ENCODE results near the gene MICAL3. TPM values are rescaled to one million over a fixed set of nuclear protein-coding genes. Genes with fewer than 3 reads are reported as not detected.

The MICAL3 gene
- polyA plus RNA-seq, 4 donors, result 3.2 to 31.4 (median 10.0) TPM

- H3K4me1 ChIP-seq (ENCODE audit: control insufficient read depth in 3 of 3, insufficient read depth in 2 of 3, low read depth in 1 of 3, low read length in 2 of 3), result peaks cover 0 to 4% (median 0%) of the 10 kb centered on the region in 3 donors
- H3K9me3 ChIP-seq (ENCODE audit: control insufficient read depth in 2 of 2, insufficient read depth in 1 of 2, low read depth in 1 of 2, low read length in 1 of 2), result no peaks in the 10 kb centered on the region
- no peaks in the 10 kb centered on the region for H3K27me3 ChIP-seq (ENCODE audit: control insufficient read depth in 3 of 3, insufficient read depth in 3 of 3, low read length in 3 of 3)
- H3K4me3 ChIP-seq (ENCODE audit: low read depth in 1 of 3, low read length in 3 of 3), result no peak overlapping the region
- H3K27ac ChIP-seq (ENCODE audit: low read depth in 1 of 3, low read length in 2 of 3), result no peak overlapping the region
- FAIRE-seq, result no peak
- peaks cover 7 to 83% (median 8%) of the 10 kb centered on the region in 3 donors for H3K36me3 ChIP-seq (ENCODE audit: control insufficient read depth in 3 of 3, insufficient read depth in 2 of 3, low read depth in 1 of 3, low read length in 3 of 3)
- no peak for DNase-seq
- 47 to 67% (median 54%) methylated on average over 6 of the region's 6 CpGs for WGBS, 3 donors
Observed at GRCh38 chr22:17884084-17884483, 140.3 kb downstream of the MICAL3 start.

GRCh38 chr22:17883356-17883755 lies 141.0 kb downstream of the MICAL3 start:
- 92 to 98% (median 94%) methylated on average over 9 of the region's 9 CpGs for WGBS, 3 donors
- DNase-seq (no peak), FAIRE-seq (no peak)
- Histone ChIP-seq H3K4me1 (ENCODE audit: control insufficient read depth in 3 of 3, insufficient read depth in 2 of 3, low read depth in 1 of 3, low read length in 2 of 3) (no peaks in the 10 kb centered on the region), H3K27ac (ENCODE audit: low read depth in 1 of 3, low read length in 2 of 3) (no peak overlapping the region), H3K27me3 (ENCODE audit: control insufficient read depth in 3 of 3, insufficient read depth in 3 of 3, low read length in 3 of 3) (no peaks in the 10 kb centered on the region), H3K36me3 (ENCODE audit: control insufficient read depth in 3 of 3, insufficient read depth in 2 of 3, low read depth in 1 of 3, low read length in 3 of 3) (peaks cover 7 to 78% (median 7%) of the 10 kb centered on the region in 3 donors), H3K4me3 (ENCODE audit: low read depth in 1 of 3, low read length in 3 of 3) (no peak overlapping the region), H3K9me3 (ENCODE audit: control insufficient read depth in 2 of 2, insufficient read depth in 1 of 2, low read depth in 1 of 2, low read length in 1 of 2) (no peaks in the 10 kb centered on the region)

- Histone ChIP-seq H3K36me3 (ENCODE audit: control insufficient read depth in 3 of 3, insufficient read depth in 2 of 3, low read depth in 1 of 3, low read length in 3 of 3) (peaks cover 5 to 83% (median 7%) of the 10 kb centered on the region in 3 donors), H3K27me3 (ENCODE audit: control insufficient read depth in 3 of 3, insufficient read depth in 3 of 3, low read length in 3 of 3) (no peaks in the 10 kb centered on the region), H3K27ac (ENCODE audit: low read depth in 1 of 3, low read length in 2 of 3) (no peak overlapping the region), H3K4me1 (ENCODE audit: control insufficient read depth in 3 of 3, insufficient read depth in 2 of 3, low read depth in 1 of 3, low read length in 2 of 3) (no peaks in the 10 kb centered on the region), H3K9me3 (ENCODE audit: control insufficient read depth in 2 of 2, insufficient read depth in 1 of 2, low read depth in 1 of 2, low read length in 1 of 2) (no peaks in the 10 kb centered on the region), H3K4me3 (ENCODE audit: low read depth in 1 of 3, low read length in 3 of 3) (no peak overlapping the region)
- no peak for DNase-seq
- no peak for FAIRE-seq
- 92 to 97% (median 95%) methylated on average over 8 of the region's 8 CpGs for WGBS, 3 donors
Observed at GRCh38 chr22:17882727-17883126, 141.6 kb downstream of the MICAL3 start.

GRCh38 chr22:17882162-17882561 lies 142.2 kb downstream of the MICAL3 start:
- Histone ChIP-seq H3K27me3 (ENCODE audit: control insufficient read depth in 3 of 3, insufficient read depth in 3 of 3, low read length in 3 of 3) (no peaks in the 10 kb centered on the region), H3K4me3 (ENCODE audit: low read depth in 1 of 3, low read length in 3 of 3) (no peak overlapping the region), H3K4me1 (ENCODE audit: control insufficient read depth in 3 of 3, insufficient read depth in 2 of 3, low read depth in 1 of 3, low read length in 2 of 3) (no peaks in the 10 kb centered on the region), H3K36me3 (ENCODE audit: control insufficient read depth in 3 of 3, insufficient read depth in 2 of 3, low read depth in 1 of 3, low read length in 3 of 3) (peaks cover 4 to 79% (median 5%) of the 10 kb centered on the region in 3 donors), H3K27ac (ENCODE audit: low read depth in 1 of 3, low read length in 2 of 3) (no peak overlapping the region), H3K9me3 (ENCODE audit: control insufficient read depth in 2 of 2, insufficient read depth in 1 of 2, low read depth in 1 of 2, low read length in 1 of 2) (no peaks in the 10 kb centered on the region)
- DNase-seq (no peak), FAIRE-seq (no peak)
- 90 to 98% (median 95%) methylated on average over 2 of the region's 2 CpGs for WGBS, 3 donors

- 91 to 94% (median 93%) methylated on average over 6 of the region's 6 CpGs for WGBS, 3 donors
- H3K4me3 ChIP-seq (ENCODE audit: low read depth in 1 of 3, low read length in 3 of 3), result no peak overlapping the region
Observed at GRCh38 chr22:17881366-17881765, 143.0 kb downstream of the MICAL3 start.

GRCh38 chr22:17880468-17880867 lies 143.9 kb downstream of the MICAL3 start:
- DNase-seq (no peak), FAIRE-seq (no peak)
- Histone ChIP-seq H3K36me3 (ENCODE audit: control insufficient read depth in 3 of 3, insufficient read depth in 2 of 3, low read depth in 1 of 3, low read length in 3 of 3) (peaks cover 2 to 74% (median 2%) of the 10 kb centered on the region in 3 donors), H3K9me3 (ENCODE audit: control insufficient read depth in 2 of 2, insufficient read depth in 1 of 2, low read depth in 1 of 2, low read length in 1 of 2) (no peaks in the 10 kb centered on the region), H3K27ac (ENCODE audit: low read depth in 1 of 3, low read length in 2 of 3) (no peak overlapping the region), H3K4me1 (ENCODE audit: control insufficient read depth in 3 of 3, insufficient read depth in 2 of 3, low read depth in 1 of 3, low read length in 2 of 3) (no peaks in the 10 kb centered on the region), H3K4me3 (ENCODE audit: low read depth in 1 of 3, low read length in 3 of 3) (no peak overlapping the region), H3K27me3 (ENCODE audit: control insufficient read depth in 3 of 3, insufficient read depth in 3 of 3, low read length in 3 of 3) (no peaks in the 10 kb centered on the region)
- 84 to 97% (median 88%) methylated on average over 10 of the region's 10 CpGs for WGBS, 3 donors

More at GRCh38 chr22:17881366-17881765, 143.0 kb downstream of the MICAL3 start:
- DNase-seq (no peak), FAIRE-seq (no peak)
- no peaks in the 10 kb centered on the region for H3K9me3 ChIP-seq (ENCODE audit: control insufficient read depth in 2 of 2, insufficient read depth in 1 of 2, low read depth in 1 of 2, low read length in 1 of 2)
- H3K27ac ChIP-seq (ENCODE audit: low read depth in 1 of 3, low read length in 2 of 3), result no peak overlapping the region
- H3K4me1 ChIP-seq (ENCODE audit: control insufficient read depth in 3 of 3, insufficient read depth in 2 of 3, low read depth in 1 of 3, low read length in 2 of 3), result no peaks in the 10 kb centered on the region
- H3K27me3 ChIP-seq (ENCODE audit: control insufficient read depth in 3 of 3, insufficient read depth in 3 of 3, low read length in 3 of 3), result no peaks in the 10 kb centered on the region
- H3K36me3 ChIP-seq (ENCODE audit: control insufficient read depth in 3 of 3, insufficient read depth in 2 of 3, low read depth in 1 of 3, low read length in 3 of 3), result peaks cover 2 to 75% (median 2%) of the 10 kb centered on the region in 3 donors

GRCh38 chr22:17880020-17880419 lies 144.3 kb downstream of the MICAL3 start:
- Histone ChIP-seq H3K4me3 (ENCODE audit: low read depth in 1 of 3, low read length in 3 of 3) (no peak overlapping the region), H3K36me3 (ENCODE audit: control insufficient read depth in 3 of 3, insufficient read depth in 2 of 3, low read depth in 1 of 3, low read length in 3 of 3) (peaks cover 2 to 76% (median 2%) of the 10 kb centered on the region in 3 donors), H3K27me3 (ENCODE audit: control insufficient read depth in 3 of 3, insufficient read depth in 3 of 3, low read length in 3 of 3) (no peaks in the 10 kb centered on the region), H3K4me1 (ENCODE audit: control insufficient read depth in 3 of 3, insufficient read depth in 2 of 3, low read depth in 1 of 3, low read length in 2 of 3) (no peaks in the 10 kb centered on the region), H3K27ac (ENCODE audit: low read depth in 1 of 3, low read length in 2 of 3) (no peak overlapping the region), H3K9me3 (ENCODE audit: control insufficient read depth in 2 of 2, insufficient read depth in 1 of 2, low read depth in 1 of 2, low read length in 1 of 2) (no peaks in the 10 kb centered on the region)
- no peak for DNase-seq
- FAIRE-seq, result no peak
- WGBS, 3 donors, result 93 to 94% (median 93%) methylated on average over 17 of the region's 17 CpGs

GRCh38 chr22:17878941-17879340 lies 145.4 kb downstream of the MICAL3 start:
- H3K27ac ChIP-seq (ENCODE audit: low read depth in 1 of 3, low read length in 2 of 3), result no peak overlapping the region
- H3K4me1 ChIP-seq (ENCODE audit: control insufficient read depth in 3 of 3, insufficient read depth in 2 of 3, low read depth in 1 of 3, low read length in 2 of 3), result no peaks in the 10 kb centered on the region
- H3K36me3 ChIP-seq (ENCODE audit: control insufficient read depth in 3 of 3, insufficient read depth in 2 of 3, low read depth in 1 of 3, low read length in 3 of 3), result peaks cover 0 to 76% (median 2%) of the 10 kb centered on the region in 3 donors
- FAIRE-seq (no peak), DNase-seq (no peak)
- WGBS, 3 donors, result 75 to 94% (median 85%) methylated on average over 7 of the region's 7 CpGs
- H3K9me3 ChIP-seq (ENCODE audit: control insufficient read depth in 2 of 2, insufficient read depth in 1 of 2, low read depth in 1 of 2, low read length in 1 of 2), result no peaks in the 10 kb centered on the region
- no peak overlapping the region for H3K4me3 ChIP-seq (ENCODE audit: low read depth in 1 of 3, low read length in 3 of 3)
- no peaks in the 10 kb centered on the region for H3K27me3 ChIP-seq (ENCODE audit: control insufficient read depth in 3 of 3, insufficient read depth in 3 of 3, low read length in 3 of 3)

- Histone ChIP-seq H3K9me3 (ENCODE audit: control insufficient read depth in 2 of 2, insufficient read depth in 1 of 2, low read depth in 1 of 2, low read length in 1 of 2) (no peaks in the 10 kb centered on the region), H3K4me1 (ENCODE audit: control insufficient read depth in 3 of 3, insufficient read depth in 2 of 3, low read depth in 1 of 3, low read length in 2 of 3) (no peaks in the 10 kb centered on the region), H3K27me3 (ENCODE audit: control insufficient read depth in 3 of 3, insufficient read depth in 3 of 3, low read length in 3 of 3) (no peaks in the 10 kb centered on the region), H3K27ac (ENCODE audit: low read depth in 1 of 3, low read length in 2 of 3) (no peak overlapping the region), H3K4me3 (ENCODE audit: low read depth in 1 of 3, low read length in 3 of 3) (no peak overlapping the region), H3K36me3 (ENCODE audit: control insufficient read depth in 3 of 3, insufficient read depth in 2 of 3, low read depth in 1 of 3, low read length in 3 of 3) (peaks cover 0 to 78% (median 2%) of the 10 kb centered on the region in 3 donors)
- no peak for DNase-seq
- 89 to 94% (median 93%) methylated on average over 8 to 10 of the region's 10 CpGs for WGBS, 3 donors
- no peak for FAIRE-seq
Observed at GRCh38 chr22:17878186-17878694, 146.1 kb downstream of the MICAL3 start.
